ENCODE data around the gene SRGAP1.
"Not testable (repeated sequence)": the region's sequence is repeated elsewhere in the genome, so short reads cannot be mapped to it uniquely, and the experiment has no call there.

SRGAP1 gene

GRCh38 chr12:64061868-64062375, 217.4 kb downstream of the SRGAP1 start:
- no peak for DNase-seq

GRCh38 chr12:64063121-64063520, 218.6 kb downstream of the SRGAP1 start:
- no peak for DNase-seq

- no peak for DNase-seq
Observed at GRCh38 chr12:64064240-64064639, 219.7 kb downstream of the SRGAP1 start.

- DNase-seq = no peak
Observed at GRCh38 chr12:64064706-64065105, 220.2 kb downstream of the SRGAP1 start.

DNA sequence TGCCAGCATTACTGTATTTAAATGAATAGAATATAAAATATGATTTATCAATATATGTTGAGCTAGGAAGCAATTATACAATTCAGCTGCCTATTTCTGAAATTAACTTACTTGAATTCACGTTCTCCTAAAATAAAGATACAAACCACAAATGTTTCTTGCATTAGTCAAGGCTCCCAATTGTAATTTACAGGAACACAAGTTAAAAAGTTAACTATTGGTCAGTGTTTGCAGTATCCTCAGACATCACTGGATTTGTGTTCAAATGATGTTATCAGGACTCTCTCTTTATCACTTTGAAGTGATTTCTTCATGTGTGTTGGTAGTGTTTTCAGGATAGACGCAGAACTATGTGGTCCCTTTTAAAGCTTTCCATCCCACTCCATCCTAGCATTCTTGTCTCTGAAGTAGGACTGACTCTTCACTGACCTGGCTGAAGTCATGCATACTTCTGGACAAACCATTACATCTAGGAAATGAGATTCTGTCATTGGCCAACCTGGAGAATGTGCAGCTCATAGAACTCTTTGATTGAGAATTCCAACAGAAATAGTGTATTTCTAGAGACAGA, 221.5 kb downstream of the SRGAP1 start:
- DNase-seq = no peak

GRCh38 chr12:64066776-64067175, 222.3 kb downstream of the SRGAP1 start:
- no peak for DNase-seq

DNA sequence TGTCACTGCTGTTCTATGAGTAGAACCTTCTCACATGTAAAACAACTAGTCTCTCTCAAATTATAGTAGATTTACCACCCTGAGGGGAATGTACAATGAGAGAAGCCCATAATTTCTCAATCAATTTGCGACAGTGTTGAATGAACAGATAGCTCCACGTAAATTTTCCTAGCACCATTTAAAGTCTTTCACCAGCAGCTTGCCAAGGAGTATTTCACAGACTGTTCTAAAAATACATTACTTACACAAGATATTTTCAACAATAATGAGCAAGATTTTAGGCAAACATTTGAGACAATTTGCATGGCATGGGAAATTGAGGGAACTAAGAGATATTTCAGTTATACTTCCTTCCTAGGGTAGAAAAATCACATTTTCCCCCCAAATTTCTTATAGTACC, 226.0 kb downstream of the SRGAP1 start:
- DNase-seq = no peak

GRCh38 chr12:64072916-64073575, 228.5 kb downstream of the SRGAP1 start:
- no peak for DNase-seq

- DNase-seq = not testable (repeated sequence)
Observed at GRCh38 chr12:64076565-64076964, 232.1 kb downstream of the SRGAP1 start.

DNA sequence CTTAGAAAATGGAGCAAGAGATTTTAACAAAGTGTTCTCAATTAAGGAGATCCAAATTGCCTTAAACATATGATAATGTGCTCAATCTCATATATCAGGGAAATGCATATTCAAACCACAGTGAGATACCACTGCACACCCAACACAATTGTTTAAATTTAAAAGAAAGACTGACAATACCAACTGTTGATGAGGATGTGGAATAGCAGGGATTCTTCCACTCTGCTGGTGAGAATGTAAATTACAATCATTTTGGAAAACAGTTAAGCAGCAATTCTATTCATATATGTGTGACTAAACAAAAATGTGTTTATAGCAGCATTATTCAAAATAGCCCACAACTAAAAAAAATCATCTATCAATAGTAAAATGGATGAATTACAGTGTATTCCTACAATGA, 233.4 kb downstream of the SRGAP1 start:
- no peak for DNase-seq

GRCh38 chr12:64080319-64081007, 236.0 kb downstream of the SRGAP1 start:
- no peak for DNase-seq

GRCh38 chr12:64081008-64081404, 236.5 kb downstream of the SRGAP1 start:
- no peak for DNase-seq

- no peak for DNase-seq
Observed at GRCh38 chr12:64082116-64082515, 237.6 kb downstream of the SRGAP1 start.

- no peak for DNase-seq
Observed at GRCh38 chr12:64082866-64083268, 238.4 kb downstream of the SRGAP1 start.

DNA sequence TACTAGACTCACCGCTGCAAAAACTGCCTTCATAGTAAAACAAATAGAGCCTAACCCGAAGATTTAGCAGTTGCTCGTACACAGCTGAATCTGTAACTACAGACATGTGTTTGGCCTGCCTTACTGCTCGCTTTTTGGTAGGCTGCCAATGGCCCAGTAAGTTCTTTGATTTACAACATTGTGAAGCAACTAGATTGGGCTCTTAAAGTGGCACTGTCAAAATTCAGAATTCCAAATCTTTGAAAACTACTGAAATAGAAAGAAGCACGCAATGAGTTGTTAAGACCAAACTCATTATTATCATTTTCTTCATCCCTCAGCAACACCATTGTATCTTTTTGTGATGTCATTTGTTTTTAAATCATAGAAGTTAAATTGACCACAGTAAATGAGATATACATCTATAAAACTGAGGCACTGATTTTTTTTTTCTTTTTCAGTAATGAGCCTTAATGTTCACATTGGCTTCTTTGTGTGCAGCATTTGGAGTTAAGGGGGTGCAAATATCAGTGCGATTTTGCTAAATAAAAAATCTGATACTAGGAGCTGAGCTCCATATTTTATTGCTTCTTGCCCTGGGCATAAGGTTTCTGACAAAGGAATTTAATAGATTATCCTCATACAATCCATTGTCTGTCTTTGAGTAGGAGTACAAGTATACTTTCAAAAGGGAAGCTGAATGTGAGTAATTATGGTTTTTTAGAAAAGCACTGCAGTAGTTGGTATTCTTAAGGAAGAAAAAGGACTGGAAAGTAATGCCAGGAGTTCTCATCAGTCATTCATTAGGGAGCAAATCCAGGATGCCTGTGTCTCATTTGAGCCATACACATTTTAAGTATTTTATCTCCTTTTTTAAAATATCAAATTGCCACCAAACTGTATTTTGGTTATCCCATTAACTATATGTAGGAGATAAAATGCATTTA, 239.0 kb downstream of the SRGAP1 start:
- DNase-seq = no peak

DNA sequence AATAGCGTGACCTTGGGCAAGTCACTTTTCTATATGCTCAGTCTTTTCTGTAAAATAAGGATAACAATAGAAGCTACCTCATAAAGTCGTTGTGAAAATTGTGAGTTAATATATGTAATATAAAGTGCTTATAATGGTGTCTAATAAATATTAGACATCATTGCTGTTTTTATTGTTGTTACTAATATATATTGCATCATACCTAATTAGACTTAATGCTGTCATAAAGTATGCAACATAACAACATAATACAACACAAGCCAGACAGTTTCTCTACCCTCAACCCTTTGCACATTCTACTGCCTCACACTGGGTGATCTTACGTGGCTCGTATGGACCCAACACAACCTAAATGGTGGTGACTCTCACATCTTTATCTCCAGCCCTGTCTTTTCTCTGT, 240.7 kb downstream of the SRGAP1 start:
- no peak for DNase-seq

DNA sequence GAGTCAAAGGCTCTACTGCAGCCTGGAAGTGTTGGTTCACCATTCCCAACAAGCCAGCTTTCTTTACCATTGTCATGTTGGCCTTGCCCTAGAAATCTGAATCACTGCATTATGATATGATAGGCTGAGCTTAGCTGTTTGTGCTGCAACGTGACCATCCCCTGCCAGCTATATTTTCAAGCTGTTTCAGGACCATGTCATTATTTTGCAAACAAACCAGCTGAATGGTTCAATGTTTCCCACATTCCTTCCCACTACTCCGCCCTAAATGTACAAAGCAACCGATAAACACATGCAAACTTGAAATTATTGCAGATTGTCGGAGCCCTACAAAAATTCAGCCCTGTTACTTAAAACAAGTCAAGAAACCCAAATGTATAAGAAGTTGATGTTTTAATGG, 241.5 kb downstream of the SRGAP1 start:
- DNase-seq = no peak

DNA sequence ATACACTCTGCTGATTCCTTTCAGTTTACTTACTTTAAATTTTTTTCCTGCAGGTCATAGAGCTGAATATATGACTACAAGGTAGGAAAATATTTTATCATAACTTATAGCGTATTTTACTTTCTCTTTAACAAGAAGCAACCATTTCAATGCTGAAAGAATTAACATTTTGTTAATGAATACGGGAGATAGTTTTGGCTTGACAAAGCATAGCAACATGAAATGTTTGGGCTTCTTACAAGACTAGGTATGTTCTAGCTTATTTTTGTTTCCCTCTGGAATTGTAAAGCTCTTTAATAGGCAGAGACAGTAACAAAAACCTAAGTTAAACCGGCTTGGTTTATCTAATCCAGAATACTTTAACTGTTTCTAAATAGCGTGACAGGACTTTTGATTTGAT, 242.4 kb downstream of the SRGAP1 start:
- no peak for DNase-seq

GRCh38 chr12:64087761-64088160, 243.3 kb downstream of the SRGAP1 start:
- no peak for DNase-seq

DNA sequence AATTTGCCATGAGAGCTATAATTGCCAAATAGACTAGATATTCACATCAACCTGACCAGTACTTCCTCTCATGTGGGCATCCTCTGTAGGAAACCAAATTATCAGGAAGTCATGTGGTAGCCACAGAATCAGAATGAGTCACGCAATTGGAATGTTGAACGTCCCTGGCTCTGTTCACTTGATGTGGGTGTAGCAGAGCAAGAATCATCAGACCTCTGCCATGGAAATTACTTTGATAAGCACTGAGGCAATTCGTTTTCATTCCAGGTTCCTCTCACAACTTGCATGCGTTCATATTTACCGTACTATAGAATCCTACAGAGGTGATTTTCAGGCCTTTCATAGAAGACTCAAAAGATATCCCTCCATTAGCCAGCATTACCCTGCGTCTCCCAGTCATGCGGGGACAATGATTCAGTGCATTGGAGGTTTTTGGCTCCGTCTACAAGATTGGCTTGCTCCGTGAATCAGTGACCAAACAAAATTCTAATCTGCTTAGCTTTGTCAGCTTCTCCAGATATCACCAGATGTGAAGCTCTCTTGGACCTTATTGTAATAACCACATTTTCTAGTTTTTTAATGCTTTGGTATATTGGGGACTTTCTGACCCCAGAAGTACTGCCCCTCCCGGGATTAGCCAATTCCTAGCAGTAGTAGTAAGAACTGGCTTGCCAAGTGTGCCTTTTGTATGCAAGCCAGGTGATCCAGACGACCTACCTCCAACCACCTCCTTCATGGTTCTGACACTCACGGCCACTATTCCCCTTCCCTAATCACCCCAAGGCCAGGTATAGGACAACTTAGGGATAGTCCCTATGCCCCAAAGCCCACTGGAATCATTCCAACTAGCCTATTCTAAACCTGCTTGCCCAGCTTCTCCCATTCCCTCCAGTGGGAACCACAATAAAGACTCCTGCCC, 244.2 kb downstream of the SRGAP1 start:
- no peak for DNase-seq

- DNase-seq = no peak
Observed at GRCh38 chr12:64090047-64090446, 245.5 kb downstream of the SRGAP1 start.

GRCh38 chr12:64091186-64091585, 246.7 kb downstream of the SRGAP1 start:
- no peak for DNase-seq

Data from activated T-cell treated with anti-CD3 and anti-CD28 coated beads, Interleukin-2, amount 50 U/mL, for 1 hour (primary cell).